NB4 (cell line): ENCODE measurements around the gene C19orf38.

ENCODE experiments used
- CTCF ChIP-seq: IDR thresholded peaks from one replicate; pipeline ENCODE4 v1.5.1; 2012; ENCODE audit warnings: low read depth, low read length
- MAX ChIP-seq: IDR thresholded peaks from 2 replicates; pipeline ENCODE4 v1.6.1; 2011; ENCODE audit warnings: low read depth, low read length
- MYC ChIP-seq: IDR thresholded peaks from 2 replicates; pipeline ENCODE4 v1.6.1; 2011; ENCODE audit warnings: low read depth, low read length
- POLR2A ChIP-seq: IDR thresholded peaks from 2 replicates; pipeline ENCODE4 v1.6.1; 2011; ENCODE audit warnings: mild to moderate bottlenecking; ENCODE audit not compliant: insufficient read length; ENCODE audit errors: extremely low read depth

GRCh38 chr19:10870955-10871603, 22.9 kb downstream of the C19orf38 start, which contains the start of gene CARM1:
- TF ChIP-seq POLR2A (no peak), CTCF (peak; percentile 35), MAX (peak; percentile 5; the same call in 1 of the 2 replicates), MYC (peak; percentile 24)
